Chondrocyte (in vitro differentiated cells): ENCODE data around the gene ACADVL. TPM values are rescaled to one million over a fixed set of nuclear protein-coding genes. Genes with fewer than 3 reads are reported as not detected.

Source experiments
- DNase-seq: peaks from one replicate; pipeline ENCODE4 v3.0.0; 2021; ENCODE audit warnings: mixed read lengths, low spot score
- H3K27ac Mint-ChIP-seq: one replicate; pipeline ENCODE4 v1.8.0; 2021; ENCODE audit warnings: mild to moderate bottlenecking, moderate library complexity, mixed read lengths; ENCODE audit not compliant: unreplicated experiment
- H3K27me3 Mint-ChIP-seq: 2 replicates; pipeline ENCODE4 v1.8.0; 2021; ENCODE audit warnings: low read depth, mixed read lengths
- H3K36me3 Mint-ChIP-seq: 2 replicates; pipeline ENCODE4 v1.8.0; 2021; ENCODE audit warnings: low read depth, mixed read lengths
- H3K4me1 Mint-ChIP-seq: 2 replicates; pipeline ENCODE4 v1.8.0; 2021; ENCODE audit warnings: low read depth, mild to moderate bottlenecking, mixed read lengths
- H3K4me3 Mint-ChIP-seq: one replicate; pipeline ENCODE4 v1.8.0; 2021; ENCODE audit warnings: mild to moderate bottlenecking, moderate library complexity, mixed read lengths; ENCODE audit not compliant: unreplicated experiment
- H3K9me3 Mint-ChIP-seq: 2 replicates; pipeline ENCODE4 v1.8.0; 2021; ENCODE audit warnings: low read depth, mixed read lengths
- CTCF ChIP-seq: fragments of 200-600 bp; sonication (generic); IDR thresholded peaks from 2 replicates; pipeline ENCODE4 v1.5.0; 2021; ENCODE audit warnings: antibody characterized with exemption, mild to moderate bottlenecking, moderate library complexity
- total RNA-seq: library from RNA; stranded (reverse); gene quantifications from 3 replicates; pipeline ENCODE4 v1.2.1, GENCODE V29; 2021

ACADVL gene
- total RNA-seq, 1 donor from 2014 or later = 454 TPM

- Mint-ChIP-seq H3K4me3 (peak within 1 kb of the TSS; percentile 98), H3K4me1 (peaks cover 41% of the 10 kb centered on the region), H3K27me3 (no peaks in the 10 kb centered on the region), H3K36me3 (peaks cover 11% of the 10 kb centered on the region), H3K27ac (peak within 1 kb of the TSS; percentile 100), H3K9me3 (no peaks in the 10 kb centered on the region)
- peak; percentile 99 for DNase-seq
- no peak for TF ChIP-seq CTCF
Observed at GRCh38 chr17:7251661-7252175, 32.0 kb downstream of the ACADVL start, which contains the start of gene CTDNEP1. CTDNEP1 (minus strand) TSS chr17:7251734; CDS start chr17:7251296, 438 bp downstream.

GRCh38 chr17:7252176-7253043 is 32.7 kb downstream of the ACADVL start, which contains the start of gene ELP5:
ELP5 (plus strand) TSS chr17:7252215; CDS start chr17:7252551, 336 bp downstream.
- Mint-ChIP-seq H3K4me3 (peak within 1 kb of the TSS; percentile 98), H3K27ac (peak within 1 kb of the TSS; percentile 100)

GRCh38 chr17:7253082-7253481 is 33.3 kb downstream of the ACADVL start:
- Mint-ChIP-seq H3K27ac (peak overlapping the region; percentile 100), H3K9me3 (no peaks in the 10 kb centered on the region), H3K4me1 (peaks cover 41% of the 10 kb centered on the region), H3K4me3 (peak overlapping the region; percentile 98), H3K27me3 (no peaks in the 10 kb centered on the region), H3K36me3 (peaks cover 17% of the 10 kb centered on the region)
- DNase-seq = no peak
- no peak for TF ChIP-seq CTCF

More at GRCh38 chr17:7252176-7253043, 32.7 kb downstream of the ACADVL start, which contains the start of gene ELP5:
- H3K4me1 Mint-ChIP-seq = peaks cover 41% of the 10 kb centered on the region
- no peaks in the 10 kb centered on the region for H3K27me3 Mint-ChIP-seq
- peaks cover 15% of the 10 kb centered on the region for H3K36me3 Mint-ChIP-seq
- TF ChIP-seq CTCF = peak; percentile 54
- DNase-seq = peak; percentile 96
- H3K9me3 Mint-ChIP-seq = no peaks in the 10 kb centered on the region

GRCh38 chr17:7254511-7254910 is 34.8 kb downstream of the ACADVL start:
- Mint-ChIP-seq H3K36me3 (peaks cover 22% of the 10 kb centered on the region), H3K9me3 (no peaks in the 10 kb centered on the region), H3K4me3 (no peak overlapping the region), H3K27ac (no peak overlapping the region), H3K27me3 (no peaks in the 10 kb centered on the region), H3K4me1 (peaks cover 30% of the 10 kb centered on the region)
- TF ChIP-seq CTCF = no peak
- no peak for DNase-seq

- no peak overlapping the region for H3K27ac Mint-ChIP-seq
- H3K9me3 Mint-ChIP-seq = no peaks in the 10 kb centered on the region
- peaks cover 2% of the 10 kb centered on the region for H3K27me3 Mint-ChIP-seq
- peaks cover 23% of the 10 kb centered on the region for H3K36me3 Mint-ChIP-seq
- no peak overlapping the region for H3K4me3 Mint-ChIP-seq
- TF ChIP-seq CTCF = no peak
- peaks cover 22% of the 10 kb centered on the region for H3K4me1 Mint-ChIP-seq
- no peak for DNase-seq
Observed at GRCh38 chr17:7256766-7257456, 37.2 kb downstream of the ACADVL start.
